Breast epithelium (tissue), 4 donors: Measurements from ENCODE around the gene NEBL. TPM values are rescaled to one million over a fixed set of nuclear protein-coding genes. Genes with fewer than 3 reads are reported as not detected.

Source experiments
- DNase-seq, 2 donors: peaks; one replicate each; pipeline ENCODE4 v3.0.0-alpha.2; 2019; ENCODE audit warnings: low spot score in 2 of 2
- H3K27ac ChIP-seq, 2 donors: fragments of 200-600 bp; sonication (generic) in 1 of 2; one replicate each; pipeline ENCODE4 v1.5.1; 2016 to 2019; ENCODE audit warnings: mild to moderate bottlenecking in 1 of 2
- H3K27me3 ChIP-seq, 2 donors: fragments of 200-600 bp; sonication (generic) in 1 of 2; one replicate each; pipeline versions ENCODE4 v1.5.1 to v1.6.0; 2017 to 2019; ENCODE audit warnings: control low read depth in 1 of 2, mild to moderate bottlenecking in 1 of 2
- H3K36me3 ChIP-seq: fragments of 200-600 bp; one replicate; pipeline ENCODE4 v1.5.1; 2019
- H3K4me1 ChIP-seq, 2 donors: fragments of 200-600 bp; sonication (generic); one replicate each; pipeline ENCODE4 v1.5.1; 2016 to 2019; ENCODE audit warnings: control low read depth in 1 of 2
- H3K4me3 ChIP-seq, 3 donors: fragments of 200-600 bp; sonication (generic); 1 replicate in 2 of 3; 2 replicates in 1 of 3; pipeline ENCODE4 v1.5.1; 2016 to 2019; ENCODE audit warnings: mild to moderate bottlenecking in 3 of 3, moderate library complexity in 2 of 3
- H3K9me3 ChIP-seq, 2 donors: fragments of 200-600 bp; sonication (generic) in 1 of 2; one replicate each; pipeline ENCODE4 v1.5.1; 2016 to 2019; ENCODE audit warnings: control low read depth in 1 of 2
- CTCF ChIP-seq, 3 donors: fragments of 450-650 bp; IDR thresholded peaks; one replicate each; pipeline ENCODE4 v1.5.1; 2016 to 2017; ENCODE audit warnings: antibody characterized with exemption in 3 of 3, mild to moderate bottlenecking in 3 of 3, moderate library complexity in 3 of 3
- POLR2A ChIP-seq: fragments of 450-650 bp; IDR thresholded peaks from one replicate; pipeline ENCODE4 v1.6.1; 2016; ENCODE audit warnings: antibody characterized with exemption, mild to moderate bottlenecking, moderate library complexity
- POLR2AphosphoS5 ChIP-seq, 3 donors: sonication (generic); formaldehyde crosslinking; IDR thresholded peaks; one replicate each; pipeline ENCODE4 v1.6.1; 2017; ENCODE audit warnings: antibody characterized with exemption in 3 of 3
- intact Hi-C: fragments of 100-400 bp; cut with DNase I; formaldehyde crosslinking; loops from one replicate; pipeline ENCODE4 v1.15.1; 2023; ENCODE audit warnings: low total_unique reads
- total RNA-seq, 3 donors: library from RNA; depleted of rRNA; stranded (reverse); fragments of >200 nt; gene quantifications; one replicate each; pipeline ENCODE4 v1.1.0, GENCODE V29; 2016

The NEBL gene
- total RNA-seq, 3 donors from 2014 or later, result 3.8 to 313 (median 85.2) TPM

GRCh38 chr10:20927456-20927855 is 30.3 kb upstream of the NEBL start:
- intact Hi-C loops, result loop anchor here (10.0 kb wide), 1 partner anchor 483 kb away; no protein-coding TSS in a partner anchor
- Histone ChIP-seq H3K27ac (no peak overlapping the region), H3K27me3 (no peaks in the 10 kb centered on the region), H3K9me3 (no peaks in the 10 kb centered on the region), H3K4me3 (no peak overlapping the region), H3K4me1 (no peaks in the 10 kb centered on the region), H3K36me3 (no peaks in the 10 kb centered on the region)
- no peak for TF ChIP-seq CTCF (IDR thresholded peaks at IDR 0.05)
- no peak for TF ChIP-seq POLR2AphosphoS5 (IDR thresholded peaks at IDR 0.05)
- TF ChIP-seq POLR2A, result no peak
- DNase-seq, result no peak

- Histone ChIP-seq H3K9me3 (no peaks in the 10 kb centered on the region), H3K4me1 (no peaks in the 10 kb centered on the region), H3K4me3 (no peak overlapping the region), H3K27me3 (no peaks in the 10 kb centered on the region), H3K27ac (no peak overlapping the region), H3K36me3 (no peaks in the 10 kb centered on the region)
- intact Hi-C loops, result loop anchor here (10.0 kb wide), 1 partner anchor 478 kb away; no protein-coding TSS in a partner anchor
- DNase-seq, result no peak
- TF ChIP-seq POLR2A, result no peak
- TF ChIP-seq POLR2AphosphoS5 (IDR thresholded peaks at IDR 0.05), result no peak
- TF ChIP-seq CTCF (IDR thresholded peaks at IDR 0.05), result no peak
These were observed 25.3 kb upstream of the NEBL start for GRCh38 chr10:20922451-20922850.

GRCh38 chr10:20922033-20922432 is 24.9 kb upstream of the NEBL start:
- no peak overlapping the region for H3K4me3 ChIP-seq
- H3K4me1 ChIP-seq, result no peaks in the 10 kb centered on the region
- TF ChIP-seq CTCF (IDR thresholded peaks at IDR 0.05) (no peak), POLR2A (no peak), POLR2AphosphoS5 (IDR thresholded peaks at IDR 0.05) (no peak)
- no peaks in the 10 kb centered on the region for H3K27me3 ChIP-seq
- no peak for DNase-seq
- H3K9me3 ChIP-seq, result no peaks in the 10 kb centered on the region
- H3K27ac ChIP-seq, result no peak overlapping the region
- intact Hi-C loops, result loop anchor here (10.0 kb wide), 1 partner anchor 477 kb away; no protein-coding TSS in a partner anchor
- no peaks in the 10 kb centered on the region for H3K36me3 ChIP-seq

- DNase-seq, result no peak
- intact Hi-C loops, result loop anchor here (10.0 kb wide), 1 partner anchor 475 kb away; no protein-coding TSS in a partner anchor
- H3K36me3 ChIP-seq, result no peaks in the 10 kb centered on the region
- TF ChIP-seq POLR2AphosphoS5 (IDR thresholded peaks at IDR 0.05) (no peak), CTCF (IDR thresholded peaks at IDR 0.05) (no peak), POLR2A (no peak)
- no peaks in the 10 kb centered on the region for H3K4me1 ChIP-seq
- no peaks in the 10 kb centered on the region for H3K9me3 ChIP-seq
- H3K27ac ChIP-seq, result no peak overlapping the region
- H3K27me3 ChIP-seq, result no peaks in the 10 kb centered on the region
- H3K4me3 ChIP-seq, result no peak overlapping the region
These were observed 22.9 kb upstream of the NEBL start for GRCh38 chr10:20920061-20920460.

DNA sequence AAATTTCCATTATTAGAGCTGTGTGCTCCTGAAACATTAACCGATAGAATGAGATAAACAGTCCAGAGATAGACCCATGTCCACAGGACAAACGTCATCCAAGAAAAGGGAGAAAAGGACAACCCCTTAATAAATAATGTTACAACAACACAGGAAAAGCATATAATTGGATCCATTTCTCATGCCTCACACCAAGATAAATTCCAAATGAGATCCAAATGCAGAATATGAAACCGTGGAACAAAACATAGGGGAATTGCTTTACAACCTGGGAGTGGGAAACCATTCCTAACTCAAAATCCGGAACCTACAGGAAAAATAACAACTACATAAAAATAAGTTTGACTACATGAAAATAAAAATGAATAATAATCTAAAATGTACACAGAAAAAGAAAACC is 22.4 kb upstream of the NEBL start:
- Histone ChIP-seq H3K36me3 (no peaks in the 10 kb centered on the region), H3K9me3 (no peaks in the 10 kb centered on the region), H3K27me3 (no peaks in the 10 kb centered on the region), H3K4me3 (no peak overlapping the region), H3K4me1 (no peaks in the 10 kb centered on the region), H3K27ac (no peak overlapping the region)
- TF ChIP-seq POLR2AphosphoS5 (IDR thresholded peaks at IDR 0.05) (no peak), CTCF (IDR thresholded peaks at IDR 0.05) (no peak), POLR2A (no peak)
- no peak for DNase-seq
- intact Hi-C loops, result no loop called here
